ENCODE measurements around the gene RIPPLY2. TPM values are rescaled to one million over a fixed set of nuclear protein-coding genes. Genes with fewer than 3 reads are reported as not detected.

The RIPPLY2 gene
- total RNA-seq, 2 donors from 2014 or later, result not detected

- Histone ChIP-seq H3K27ac (no peak overlapping the region), H3K36me3 (no peaks in the 10 kb centered on the region), H3K4me3 (peak overlapping the region; percentile 37), H3K4me1 (ENCODE audit: control insufficient read depth in 1 of 2, low read depth in 2 of 2) (peaks cover 13 to 34% of the 10 kb centered on the region in 2 donors), H3K9me3 (no peaks in the 10 kb centered on the region), H3K27me3 (replicated peaks; ENCODE audit: insufficient read depth) (no peaks in the 10 kb centered on the region)
- DNase-seq (ENCODE audit: low spot score) (no peak), ATAC-seq (ENCODE audit: insufficient number of reproducible peaks, low FRiP score, low read depth) (no peak)
- TF ChIP-seq CTCF (IDR thresholded peaks at IDR 0.05), result peak; percentile 74
These were observed 31.4 kb downstream of the RIPPLY2 start for GRCh38 chr6:83884523-83884922.

- H3K27me3 ChIP-seq (replicated peaks; ENCODE audit: insufficient read depth), result no peaks in the 10 kb centered on the region
- no peaks in the 10 kb centered on the region for H3K36me3 ChIP-seq
- no peak for ATAC-seq (ENCODE audit: insufficient number of reproducible peaks, low FRiP score, low read depth)
- TF ChIP-seq CTCF (IDR thresholded peaks at IDR 0.05), result no peak
- no peak for DNase-seq (ENCODE audit: low spot score)
- no peaks in the 10 kb centered on the region for H3K9me3 ChIP-seq
- H3K4me3 ChIP-seq, result no peak overlapping the region
- peaks cover 13 to 34% of the 10 kb centered on the region in 2 donors for H3K4me1 ChIP-seq (ENCODE audit: control insufficient read depth in 1 of 2, low read depth in 2 of 2)
- H3K27ac ChIP-seq, result peak overlapping the region in 1 of 2 donors; percentile 21
These were observed 32.8 kb downstream of the RIPPLY2 start for GRCh38 chr6:83885984-83886383.

GRCh38 chr6:83889621-83890020, 36.5 kb downstream of the RIPPLY2 start:
- DNase-seq (ENCODE audit: low spot score), result no peak
- Histone ChIP-seq H3K9me3 (no peaks in the 10 kb centered on the region), H3K4me1 (ENCODE audit: control insufficient read depth in 1 of 2, low read depth in 2 of 2) (peaks cover 12 to 25% of the 10 kb centered on the region in 2 donors), H3K27ac (no peak overlapping the region), H3K27me3 (replicated peaks; ENCODE audit: insufficient read depth) (no peaks in the 10 kb centered on the region), H3K36me3 (peaks cover under 1% of the 10 kb centered on the region), H3K4me3 (no peak overlapping the region)
- TF ChIP-seq CTCF (IDR thresholded peaks at IDR 0.05), result no peak
- no peak for ATAC-seq (ENCODE audit: insufficient number of reproducible peaks, low FRiP score, low read depth)

- TF ChIP-seq CTCF (IDR thresholded peaks at IDR 0.05), result no peak
- ATAC-seq (ENCODE audit: insufficient number of reproducible peaks, low FRiP score, low read depth), result no peak
These were observed 37.4 kb downstream of the RIPPLY2 start for GRCh38 chr6:83890520-83890919.

GRCh38 chr6:83891586-83891985, 38.4 kb downstream of the RIPPLY2 start:
- no peaks in the 10 kb centered on the region for H3K27me3 ChIP-seq (replicated peaks; ENCODE audit: insufficient read depth)
- H3K4me3 ChIP-seq, result no peak overlapping the region
- no peaks in the 10 kb centered on the region for H3K9me3 ChIP-seq
- H3K36me3 ChIP-seq, result peaks cover 3% of the 10 kb centered on the region
- no peak for ATAC-seq (ENCODE audit: insufficient number of reproducible peaks, low FRiP score, low read depth)
- no peak for TF ChIP-seq CTCF (IDR thresholded peaks at IDR 0.05)
- no peak overlapping the region for H3K27ac ChIP-seq
- H3K4me1 ChIP-seq (ENCODE audit: control insufficient read depth in 1 of 2, low read depth in 2 of 2), result peaks cover 6 to 9% of the 10 kb centered on the region in 2 donors
- DNase-seq (ENCODE audit: low spot score), result no peak

More at GRCh38 chr6:83890520-83890919, 37.4 kb downstream of the RIPPLY2 start:
- no peak overlapping the region for H3K4me3 ChIP-seq
- H3K27me3 ChIP-seq (replicated peaks; ENCODE audit: insufficient read depth), result no peaks in the 10 kb centered on the region
- H3K4me1 ChIP-seq (ENCODE audit: control insufficient read depth in 1 of 2, low read depth in 2 of 2), result peaks cover 6 to 19% of the 10 kb centered on the region in 2 donors
- H3K36me3 ChIP-seq, result peaks cover 3% of the 10 kb centered on the region
- no peak overlapping the region for H3K27ac ChIP-seq
- no peaks in the 10 kb centered on the region for H3K9me3 ChIP-seq
- no peak for DNase-seq (ENCODE audit: low spot score)
